Smooth muscle cell (in vitro differentiated cells): Measurements from ENCODE around the gene ILF3. TPM values are rescaled to one million over a fixed set of nuclear protein-coding genes. Genes with fewer than 3 reads are reported as not detected.
A peak's percentile ranks its signal among the peaks of the same experiment; 100 is the strongest.
"Not testable (repeated sequence)": the region's sequence is repeated elsewhere in the genome, so short reads cannot be mapped to it uniquely, and the experiment has no call there.

Experiments
- DNase-seq: peaks from one replicate; lab custom pipeline; 2025; ENCODE audit not compliant: unreplicated experiment; lab: John Stamatoyannopoulos, UW
- H2AFZ ChIP-seq: fragments of 200-600 bp; sonication (generic); 2 replicates; pipeline ENCODE4 v1.6.0; 2016; ENCODE audit warnings: antibody characterized with exemption, low read depth, mild to moderate bottlenecking
- H3F3A ChIP-seq: fragments of 200-600 bp; sonication (generic); 2 replicates; pipeline ENCODE4 v1.6.0; 2017; ENCODE audit warnings: antibody characterized with exemption, low read depth
- H3K27ac ChIP-seq: fragments of 200-600 bp; sonication (generic); 2 replicates; pipeline ENCODE4 v1.5.1; 2016; ENCODE audit warnings: low read depth, mild to moderate bottlenecking
- H3K27me3 ChIP-seq: fragments of 200-600 bp; sonication (generic); 2 replicates; pipeline ENCODE4 v1.6.1; 2016; ENCODE audit warnings: low read depth, mild to moderate bottlenecking
- H3K36me3 ChIP-seq: fragments of 200-600 bp; sonication (generic); 2 replicates; pipeline ENCODE4 v1.5.1; 2016; ENCODE audit warnings: low read depth
- H3K4me1 ChIP-seq: fragments of 200-600 bp; sonication (generic); 2 replicates; pipeline ENCODE4 v1.5.1; 2016; ENCODE audit warnings: low read depth
- H3K4me2 ChIP-seq: fragments of 200-600 bp; sonication (generic); 2 replicates; pipeline ENCODE4 v1.6.0; 2016; ENCODE audit warnings: mild to moderate bottlenecking
- H3K4me3 ChIP-seq: fragments of 200-600 bp; sonication (generic); 2 replicates; pipeline ENCODE4 v1.5.1; 2016; ENCODE audit warnings: mild to moderate bottlenecking
- H3K79me2 ChIP-seq: fragments of 200-600 bp; sonication (generic); 2 replicates; pipeline ENCODE4 v1.6.0; 2016; ENCODE audit warnings: low read depth, mild to moderate bottlenecking
- H3K9ac ChIP-seq: fragments of 200-600 bp; sonication (generic); 2 replicates; pipeline ENCODE4 v1.6.0; 2016; ENCODE audit warnings: low read depth
- H3K9me3 ChIP-seq: fragments of 200-600 bp; sonication (generic); replicated peaks from 2 replicates; pipeline ENCODE4 v1.5.1; 2016; ENCODE audit warnings: low read depth
- H4K20me1 ChIP-seq: fragments of 200-600 bp; sonication (generic); 2 replicates; pipeline ENCODE4 v1.6.0; 2016; ENCODE audit warnings: low read depth
- whole genome bisulfite sequencing: methylation state at CpG from one replicate; pipeline ENCODE4 v1.1.7; 2016; ENCODE audit warnings: low lambda C conversion rate; 5-methylcytosine and 5-hydroxymethylcytosine counted together
- polyA plus RNA-seq: library from polyadenylated mRNA; unstranded; fragments of >200 nt; fragmentation: Nextera tagmentation; extraction: Ambion mirVana; gene quantifications from 2 replicates; pipeline ENCODE4 v1.2.1, GENCODE V29; 2016
- total RNA-seq: library from RNA; depleted of rRNA; stranded (reverse); fragments of >200 nt; gene quantifications from 2 replicates; pipeline ENCODE4 v1.2.3, GENCODE V29; 2014
- TF ChIP-seq, protein P1 (sequence below): fragments of 200-600 bp; sonication (generic); IDR thresholded peaks from 2 replicates; pipeline ENCODE4 v1.5.1; 2017; ENCODE audit warnings: borderline replicate concordance, mild to moderate bottlenecking, antibody characterized with exemption; ENCODE audit not compliant: insufficient read depth, poor library complexity, severe bottlenecking

The ILF3 gene
- total and polyA plus RNA-seq, 2 experiments from 2014 or later = 78.0 to 108 TPM

DNA sequence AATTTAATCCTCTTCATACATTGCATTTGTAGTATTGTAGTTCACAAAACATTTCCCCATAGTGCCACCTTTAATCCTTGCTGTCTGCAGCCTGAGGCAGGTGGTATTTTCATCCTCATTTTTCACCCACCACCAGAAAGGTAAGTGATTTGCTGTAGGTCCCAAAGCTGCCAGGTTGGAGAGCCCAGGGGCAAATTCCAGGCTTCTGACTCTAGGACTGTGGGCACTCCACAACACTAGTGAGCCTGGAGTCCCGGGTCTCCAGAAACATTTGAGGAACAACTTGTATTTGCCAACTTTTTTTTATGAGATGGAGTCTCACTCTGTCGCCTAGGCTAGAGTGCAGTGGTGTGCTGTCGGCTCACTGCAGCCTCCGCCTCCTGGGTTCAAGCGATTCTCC is 6.2 kb downstream of the ILF3 start:
- H3K9ac ChIP-seq = no peak overlapping the region
- no peak for DNase-seq
- H4K20me1 ChIP-seq = peaks cover 100% of the 10 kb centered on the region
- H3K4me3 ChIP-seq = no peak overlapping the region
- peaks cover 20% of the 10 kb centered on the region for H3K4me1 ChIP-seq
- WGBS = 81% methylated on average over 5 of the region's 5 CpGs
- TF ChIP-seq, protein P1, sequence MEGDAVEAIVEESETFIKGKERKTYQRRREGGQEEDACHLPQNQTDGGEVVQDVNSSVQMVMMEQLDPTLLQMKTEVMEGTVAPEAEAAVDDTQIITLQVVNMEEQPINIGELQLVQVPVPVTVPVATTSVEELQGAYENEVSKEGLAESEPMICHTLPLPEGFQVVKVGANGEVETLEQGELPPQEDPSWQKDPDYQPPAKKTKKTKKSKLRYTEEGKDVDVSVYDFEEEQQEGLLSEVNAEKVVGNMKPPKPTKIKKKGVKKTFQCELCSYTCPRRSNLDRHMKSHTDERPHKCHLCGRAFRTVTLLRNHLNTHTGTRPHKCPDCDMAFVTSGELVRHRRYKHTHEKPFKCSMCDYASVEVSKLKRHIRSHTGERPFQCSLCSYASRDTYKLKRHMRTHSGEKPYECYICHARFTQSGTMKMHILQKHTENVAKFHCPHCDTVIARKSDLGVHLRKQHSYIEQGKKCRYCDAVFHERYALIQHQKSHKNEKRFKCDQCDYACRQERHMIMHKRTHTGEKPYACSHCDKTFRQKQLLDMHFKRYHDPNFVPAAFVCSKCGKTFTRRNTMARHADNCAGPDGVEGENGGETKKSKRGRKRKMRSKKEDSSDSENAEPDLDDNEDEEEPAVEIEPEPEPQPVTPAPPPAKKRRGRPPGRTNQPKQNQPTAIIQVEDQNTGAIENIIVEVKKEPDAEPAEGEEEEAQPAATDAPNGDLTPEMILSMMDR = no peak
- H3K4me2 ChIP-seq = no peak overlapping the region
- H3F3A ChIP-seq = peaks cover 10% of the 10 kb centered on the region
- H3K79me2 ChIP-seq = peaks cover 100% of the 10 kb centered on the region
- H3K36me3 ChIP-seq = no peaks in the 10 kb centered on the region
- H3K9me3 ChIP-seq = no peaks in the 10 kb centered on the region
- no peak overlapping the region for H3K27ac ChIP-seq
- no peak overlapping the region for H2AFZ ChIP-seq
- H3K27me3 ChIP-seq = no peaks in the 10 kb centered on the region

DNA sequence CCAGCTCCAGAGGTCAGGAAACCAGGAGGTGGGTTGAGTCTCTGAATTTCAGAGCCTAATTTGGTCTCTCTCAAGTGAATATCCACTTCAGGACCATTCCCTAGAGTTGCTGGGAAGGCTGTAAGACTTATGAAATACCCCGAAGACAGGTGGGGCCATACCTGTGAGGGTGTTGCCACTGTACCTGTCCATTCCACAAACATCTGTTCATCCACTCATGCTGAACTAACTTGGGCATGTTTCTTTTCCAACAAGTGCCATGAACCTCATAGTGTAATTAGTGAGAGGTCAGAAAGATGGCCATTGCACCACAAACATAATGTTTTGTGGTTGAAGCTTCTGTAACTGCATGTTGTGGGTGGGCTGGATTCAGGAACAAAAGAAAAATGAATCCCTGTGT is 7.8 kb downstream of the ILF3 start:
- no peak overlapping the region for H3K9ac ChIP-seq
- H3K9me3 ChIP-seq = no peaks in the 10 kb centered on the region
- WGBS = 93% methylated on average over 1 of the region's 1 CpG
- peaks cover 100% of the 10 kb centered on the region for H3K79me2 ChIP-seq
- H3K36me3 ChIP-seq = no peaks in the 10 kb centered on the region
- H3K4me3 ChIP-seq = no peak overlapping the region
- no peaks in the 10 kb centered on the region for H3F3A ChIP-seq
- no peak overlapping the region for H3K4me2 ChIP-seq
- no peaks in the 10 kb centered on the region for H3K27me3 ChIP-seq
- peaks cover 11% of the 10 kb centered on the region for H3K4me1 ChIP-seq
- peaks cover 100% of the 10 kb centered on the region for H4K20me1 ChIP-seq
- no peak overlapping the region for H3K27ac ChIP-seq
- no peak for DNase-seq
- TF ChIP-seq, protein P1 = no peak
- no peak overlapping the region for H2AFZ ChIP-seq

DNA sequence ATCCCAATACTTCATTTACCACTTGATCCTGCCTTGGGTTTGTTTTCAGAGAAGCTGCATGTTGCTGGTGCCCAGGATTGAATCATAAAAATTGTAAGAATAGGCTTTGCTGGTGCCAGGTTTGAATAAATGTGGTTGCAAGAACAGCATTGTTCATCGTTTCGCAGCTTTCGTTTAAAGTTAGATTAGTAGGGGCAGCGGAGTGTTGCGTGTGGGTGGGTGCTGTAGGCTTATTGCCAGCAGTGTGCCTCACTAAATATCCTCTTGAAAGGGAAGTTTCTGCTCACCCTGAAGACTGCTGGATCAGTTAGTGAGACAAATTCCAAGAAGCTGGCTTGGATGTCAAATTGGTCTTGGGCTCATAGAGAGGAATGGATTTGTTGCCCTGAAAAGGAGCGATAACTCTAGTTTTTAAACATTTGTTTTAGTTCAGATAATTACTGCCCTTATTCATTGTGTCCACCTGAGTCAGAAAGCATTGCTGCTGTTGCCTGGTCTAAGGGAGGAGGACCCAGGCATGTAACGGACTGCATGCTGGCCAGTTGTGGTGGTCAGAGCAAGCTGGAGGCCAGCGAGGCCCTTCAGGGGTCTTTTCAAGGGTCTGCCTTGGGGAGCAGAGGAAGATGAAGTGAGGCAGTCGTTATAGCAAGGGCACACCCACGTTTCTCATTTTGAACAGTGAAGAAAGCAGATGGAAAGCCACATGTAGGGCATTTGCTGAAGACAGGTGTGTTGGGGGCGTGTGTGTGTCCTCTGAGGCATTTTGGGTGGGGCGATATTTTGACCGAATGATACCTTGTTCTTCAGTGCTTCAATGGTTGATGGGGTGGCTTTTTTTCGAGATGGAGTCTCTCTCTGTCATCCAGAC is 8.5 kb downstream of the ILF3 start:
- Histone ChIP-seq H3K4me2 (peak overlapping the region; percentile 26), H3K36me3 (no peaks in the 10 kb centered on the region), H3K79me2 (peaks cover 100% of the 10 kb centered on the region), H3K27me3 (no peaks in the 10 kb centered on the region), H3K4me3 (no peak overlapping the region), H3K9me3 (no peaks in the 10 kb centered on the region), H2AFZ (no peak overlapping the region), H3F3A (no peaks in the 10 kb centered on the region), H3K27ac (no peak overlapping the region), H4K20me1 (peaks cover 100% of the 10 kb centered on the region), H3K4me1 (peaks cover 8% of the 10 kb centered on the region), H3K9ac (no peak overlapping the region)
- no peak for DNase-seq
- 73% methylated on average over 14 of the region's 14 CpGs for WGBS
- TF ChIP-seq, protein P1 = no peak

DNA sequence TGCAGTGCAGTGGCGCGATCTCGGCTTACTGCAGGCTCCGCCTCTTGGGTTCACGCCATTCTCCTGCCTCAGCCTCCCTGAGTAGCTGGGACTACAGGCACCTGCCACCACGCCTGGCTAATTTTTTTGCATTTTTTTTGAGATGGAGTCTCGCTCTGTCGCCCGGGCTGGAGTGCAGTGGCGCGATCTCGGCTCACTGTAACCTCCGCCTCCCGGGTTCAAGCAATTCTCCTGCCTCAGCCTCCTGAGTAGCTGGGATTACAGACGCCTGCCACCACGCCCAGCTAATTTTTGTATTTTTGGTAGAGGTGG is 9.1 kb downstream of the ILF3 start:
- Histone ChIP-seq H3K79me2 (peaks cover 100% of the 10 kb centered on the region), H4K20me1 (peaks cover 100% of the 10 kb centered on the region)
- not testable (repeated sequence) for H3K4me3 ChIP-seq, H3F3A ChIP-seq, H3K4me1 ChIP-seq, DNase-seq, H3K27me3 ChIP-seq, H3K9me3 ChIP-seq, H3K9ac ChIP-seq, H3K36me3 ChIP-seq, H3K27ac ChIP-seq, H2AFZ ChIP-seq, H3K4me2 ChIP-seq
- over 99% methylated on average over 16 of the region's 16 CpGs for WGBS
